NCI-H1105 (cell line): ENCODE data around the gene SORL1.
"Not testable (repeated sequence)": the region's sequence is repeated elsewhere in the genome, so short reads cannot be mapped to it uniquely, and the experiment has no call there.

Source experiments
- DNase-seq: peaks from one replicate; lab custom pipeline; 2025; lab: John Stamatoyannopoulos, UW

The SORL1 gene

GRCh38 chr11:121634273-121634672, 182.2 kb downstream of the SORL1 start:
- DNase-seq = no peak

- no peak for DNase-seq
Measured at GRCh38 chr11:121634889-121635288, 182.8 kb downstream of the SORL1 start.

GRCh38 chr11:121636081-121636799, 184.1 kb downstream of the SORL1 start:
- peak; percentile 36 for DNase-seq

- DNase-seq = no peak
Measured at GRCh38 chr11:121636800-121637176, 184.7 kb downstream of the SORL1 start.

GRCh38 chr11:121637587-121637986, 185.5 kb downstream of the SORL1 start:
- DNase-seq = not testable (repeated sequence)

- DNase-seq = no peak
Measured at GRCh38 chr11:121643479-121644186, 191.5 kb downstream of the SORL1 start.

GRCh38 chr11:121644187-121644512, 192.0 kb downstream of the SORL1 start:
- no peak for DNase-seq

GRCh38 chr11:121645001-121645400, 192.9 kb downstream of the SORL1 start:
- no peak for DNase-seq

- no peak for DNase-seq
Measured at GRCh38 chr11:121645596-121645995, 193.5 kb downstream of the SORL1 start.

GRCh38 chr11:121648306-121648705, 196.2 kb downstream of the SORL1 start:
- DNase-seq = no peak

GRCh38 chr11:121649798-121650197, 197.7 kb downstream of the SORL1 start:
- DNase-seq = no peak

- no peak for DNase-seq
Measured at GRCh38 chr11:121650351-121651256, 198.5 kb downstream of the SORL1 start.

GRCh38 chr11:121651257-121651605, 199.1 kb downstream of the SORL1 start:
- DNase-seq = no peak

GRCh38 chr11:121652971-121653370, 200.9 kb downstream of the SORL1 start:
- DNase-seq = peak; percentile 9

GRCh38 chr11:121654259-121654842, 202.2 kb downstream of the SORL1 start:
- DNase-seq = no peak

GRCh38 chr11:121654843-121655536, 202.9 kb downstream of the SORL1 start:
- DNase-seq = no peak

- DNase-seq = peak; percentile 77
Measured at GRCh38 chr11:121655537-121656327, 203.6 kb downstream of the SORL1 start.

GRCh38 chr11:121656328-121657090, 204.4 kb downstream of the SORL1 start:
- no peak for DNase-seq

- DNase-seq = no peak
Measured at GRCh38 chr11:121657146-121657545, 205.0 kb downstream of the SORL1 start.

- DNase-seq = no peak
Measured at GRCh38 chr11:121659811-121660210, 207.7 kb downstream of the SORL1 start.
